Measurements from ENCODE around the gene HLA-DRB1.
"Not testable (repeated sequence)": the region's sequence is repeated elsewhere in the genome, so short reads cannot be mapped to it uniquely, and the experiment has no call there.

HLA-DRB1 gene

DNA sequence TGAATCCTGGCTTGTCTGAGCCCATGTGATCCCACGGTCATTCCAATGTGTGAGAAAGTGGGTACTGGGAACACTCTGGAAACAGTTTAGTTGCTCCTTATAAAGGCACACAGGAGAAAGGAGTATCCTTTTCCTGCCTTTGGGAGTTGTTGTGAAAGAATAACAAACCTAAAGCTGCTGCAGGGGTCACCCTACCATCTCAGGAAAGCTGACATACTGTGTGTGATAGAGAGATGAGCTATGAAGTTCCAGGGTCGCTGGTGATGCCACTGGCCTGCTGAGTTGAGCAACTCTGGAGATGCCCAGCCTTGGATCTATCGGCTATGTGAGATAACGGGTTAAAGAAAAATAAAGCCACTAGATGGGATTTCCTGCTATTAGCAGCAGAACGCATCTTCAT, 12.2 kb downstream of the HLA-DRB1 start:
- H3K4me3 ChIP-seq (ENCODE audit: low read depth in 1 of 2, low read length in 2 of 2); H3K27me3 ChIP-seq (ENCODE audit: control insufficient read depth in 1 of 2, insufficient read depth in 2 of 2, low read length in 2 of 2); H3K27ac ChIP-seq (ENCODE audit: low read depth, low read length); H3K9ac ChIP-seq (ENCODE audit: low read length); H3K4me1 ChIP-seq (ENCODE audit: insufficient read depth, low read length); H3K36me3 ChIP-seq (ENCODE audit: insufficient read depth, low read length); H3K9me3 ChIP-seq (ENCODE audit: low read length): not testable (repeated sequence)

DNA sequence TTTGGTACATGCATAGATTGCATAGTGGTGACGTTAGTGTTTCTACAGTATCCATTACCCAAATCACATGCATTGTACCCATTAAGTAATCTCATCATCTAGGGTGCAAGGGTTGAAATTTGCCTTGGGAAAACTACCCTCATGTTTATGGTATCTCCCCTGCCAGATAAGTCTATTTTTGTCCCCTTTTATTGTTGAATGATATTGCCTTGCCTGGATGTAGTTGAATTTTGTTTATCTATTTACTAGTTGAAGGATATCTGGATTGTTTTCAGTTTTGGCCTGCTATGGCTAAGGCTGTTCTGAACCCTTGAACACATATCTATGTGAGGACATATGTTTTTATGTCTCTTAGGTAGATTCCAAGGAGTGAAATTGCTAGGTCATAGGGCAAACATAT, 13.4 kb downstream of the HLA-DRB1 start:
- Histone ChIP-seq H3K4me1 (ENCODE audit: insufficient read depth, low read length) (no peaks in the 10 kb centered on the region), H3K9ac (ENCODE audit: low read length) (no peak overlapping the region), H3K27ac (ENCODE audit: low read depth, low read length) (no peak overlapping the region), H3K27me3 (ENCODE audit: control insufficient read depth in 1 of 2, insufficient read depth in 2 of 2, low read length in 2 of 2) (no peaks in the 10 kb centered on the region), H3K9me3 (ENCODE audit: low read length) (no peaks in the 10 kb centered on the region), H3K4me3 (ENCODE audit: low read depth in 1 of 2, low read length in 2 of 2) (no peak overlapping the region), H3K36me3 (ENCODE audit: insufficient read depth, low read length) (no peaks in the 10 kb centered on the region)

- Histone ChIP-seq H3K36me3 (ENCODE audit: insufficient read depth, low read length) (no peaks in the 10 kb centered on the region), H3K27me3 (ENCODE audit: control insufficient read depth in 1 of 2, insufficient read depth in 2 of 2, low read length in 2 of 2) (no peaks in the 10 kb centered on the region), H3K27ac (ENCODE audit: low read depth, low read length) (no peak overlapping the region), H3K9ac (ENCODE audit: low read length) (no peak overlapping the region), H3K4me3 (ENCODE audit: low read depth in 1 of 2, low read length in 2 of 2) (no peak overlapping the region), H3K9me3 (ENCODE audit: low read length) (no peaks in the 10 kb centered on the region), H3K4me1 (ENCODE audit: insufficient read depth, low read length) (no peaks in the 10 kb centered on the region)
Observed at GRCh38 chr6:32570363-32570905, 19.2 kb downstream of the HLA-DRB1 start.

DNA sequence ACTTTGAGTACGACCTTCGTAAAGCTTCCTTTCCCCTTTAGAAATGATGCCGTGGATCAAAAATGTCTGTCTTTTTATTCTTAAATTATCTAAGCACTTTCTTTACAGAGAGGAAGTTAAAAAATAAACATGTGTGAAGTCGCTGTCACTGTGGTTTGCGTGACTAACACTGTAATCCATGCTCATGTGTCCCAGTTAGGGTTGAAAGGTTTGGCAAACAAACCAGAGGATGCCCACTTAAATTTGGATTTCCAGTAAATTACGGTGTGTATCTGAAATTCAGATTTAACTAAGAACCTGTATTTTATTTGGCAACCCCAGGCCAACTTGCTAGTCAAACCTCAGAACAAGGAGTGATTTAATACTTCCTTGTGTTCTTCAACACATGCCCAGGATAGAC, 21.1 kb downstream of the HLA-DRB1 start:
- Histone ChIP-seq H3K27me3 (ENCODE audit: control insufficient read depth in 1 of 2, insufficient read depth in 2 of 2, low read length in 2 of 2) (no peaks in the 10 kb centered on the region), H3K9me3 (ENCODE audit: low read length) (no peaks in the 10 kb centered on the region), H3K9ac (ENCODE audit: low read length) (no peak overlapping the region), H3K4me3 (ENCODE audit: low read depth in 1 of 2, low read length in 2 of 2) (no peak overlapping the region), H3K27ac (ENCODE audit: low read depth, low read length) (no peak overlapping the region), H3K4me1 (ENCODE audit: insufficient read depth, low read length) (no peaks in the 10 kb centered on the region), H3K36me3 (ENCODE audit: insufficient read depth, low read length) (no peaks in the 10 kb centered on the region)

DNA sequence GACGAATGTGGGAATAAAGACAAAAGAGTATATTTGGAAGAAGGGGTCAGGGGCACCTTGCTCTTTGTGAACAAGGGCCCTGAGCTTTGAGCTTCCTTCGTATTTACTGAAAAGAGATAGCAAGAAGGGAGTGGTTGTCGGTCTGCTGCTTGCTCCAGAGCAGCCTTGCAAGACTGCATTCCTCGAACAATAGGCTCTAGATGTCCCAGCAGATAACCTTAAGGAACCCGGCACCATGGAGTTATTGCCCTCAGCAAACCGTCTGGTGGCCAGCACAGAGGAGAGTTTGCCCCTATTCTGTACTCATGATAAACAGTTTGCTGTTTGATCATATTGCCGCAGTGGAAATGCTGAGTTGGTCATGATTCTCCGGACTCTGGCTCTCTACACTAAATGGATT, 22.7 kb downstream of the HLA-DRB1 start:
- H3K36me3 ChIP-seq (ENCODE audit: insufficient read depth, low read length), result no peaks in the 10 kb centered on the region
- H3K4me1 ChIP-seq (ENCODE audit: insufficient read depth, low read length), result no peaks in the 10 kb centered on the region
- H3K4me3 ChIP-seq (ENCODE audit: low read depth in 1 of 2, low read length in 2 of 2), result no peak overlapping the region
- no peak overlapping the region for H3K27ac ChIP-seq (ENCODE audit: low read depth, low read length)
- H3K9ac ChIP-seq (ENCODE audit: low read length), result no peak overlapping the region
- H3K9me3 ChIP-seq (ENCODE audit: low read length), result no peaks in the 10 kb centered on the region
- no peaks in the 10 kb centered on the region for H3K27me3 ChIP-seq (ENCODE audit: control insufficient read depth in 1 of 2, insufficient read depth in 2 of 2, low read length in 2 of 2)

- Histone ChIP-seq H3K4me3 (ENCODE audit: low read depth in 1 of 2, low read length in 2 of 2) (no peak overlapping the region), H3K9me3 (ENCODE audit: low read length) (no peaks in the 10 kb centered on the region), H3K4me1 (ENCODE audit: insufficient read depth, low read length) (no peaks in the 10 kb centered on the region), H3K27ac (ENCODE audit: low read depth, low read length) (no peak overlapping the region), H3K36me3 (ENCODE audit: insufficient read depth, low read length) (no peaks in the 10 kb centered on the region), H3K9ac (ENCODE audit: low read length) (no peak overlapping the region), H3K27me3 (ENCODE audit: control insufficient read depth in 1 of 2, insufficient read depth in 2 of 2, low read length in 2 of 2) (no peaks in the 10 kb centered on the region)
Observed at GRCh38 chr6:32565511-32565910, 24.1 kb downstream of the HLA-DRB1 start.

- Histone ChIP-seq H3K36me3 (ENCODE audit: insufficient read depth, low read length) (no peaks in the 10 kb centered on the region), H3K9me3 (ENCODE audit: low read length) (no peaks in the 10 kb centered on the region), H3K9ac (ENCODE audit: low read length) (no peak overlapping the region), H3K27ac (ENCODE audit: low read depth, low read length) (no peak overlapping the region), H3K27me3 (ENCODE audit: control insufficient read depth in 1 of 2, insufficient read depth in 2 of 2, low read length in 2 of 2) (no peaks in the 10 kb centered on the region), H3K4me1 (ENCODE audit: insufficient read depth, low read length) (no peaks in the 10 kb centered on the region), H3K4me3 (ENCODE audit: low read depth in 1 of 2, low read length in 2 of 2) (no peak overlapping the region)
Observed at GRCh38 chr6:32562940-32563339, 26.7 kb downstream of the HLA-DRB1 start.

DNA sequence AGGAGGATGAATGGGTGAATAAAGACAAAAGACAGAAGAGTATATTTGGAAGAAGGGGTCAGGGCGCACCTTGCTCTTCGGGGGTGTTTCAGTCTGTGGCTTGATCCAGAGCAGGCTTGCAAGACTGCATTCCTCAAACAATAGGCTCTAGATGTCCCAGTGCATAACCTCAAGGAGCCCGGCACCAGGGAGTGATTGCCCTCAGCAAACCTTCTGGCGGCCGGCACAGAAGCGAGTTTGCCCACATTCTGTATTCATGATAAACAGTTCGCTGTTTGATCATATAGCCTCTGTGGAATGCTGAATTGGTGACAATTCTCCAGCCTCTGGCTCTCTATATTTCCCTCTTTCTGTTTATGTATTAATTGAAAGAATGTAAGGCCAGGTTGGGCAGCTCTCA, 29.9 kb downstream of the HLA-DRB1 start:
- Histone ChIP-seq H3K9ac (ENCODE audit: low read length) (no peak overlapping the region), H3K4me3 (ENCODE audit: low read depth in 1 of 2, low read length in 2 of 2) (no peak overlapping the region), H3K27ac (ENCODE audit: low read depth, low read length) (no peak overlapping the region), H3K27me3 (ENCODE audit: control insufficient read depth in 1 of 2, insufficient read depth in 2 of 2, low read length in 2 of 2) (no peaks in the 10 kb centered on the region), H3K4me1 (ENCODE audit: insufficient read depth, low read length) (no peaks in the 10 kb centered on the region), H3K36me3 (ENCODE audit: insufficient read depth, low read length) (no peaks in the 10 kb centered on the region), H3K9me3 (ENCODE audit: low read length) (no peaks in the 10 kb centered on the region)

- H3K27me3 ChIP-seq (ENCODE audit: control insufficient read depth in 1 of 2, insufficient read depth in 2 of 2, low read length in 2 of 2), result no peaks in the 10 kb centered on the region
- H3K4me3 ChIP-seq (ENCODE audit: low read depth in 1 of 2, low read length in 2 of 2), result no peak overlapping the region
- H3K4me1 ChIP-seq (ENCODE audit: insufficient read depth, low read length), result no peaks in the 10 kb centered on the region
- H3K36me3 ChIP-seq (ENCODE audit: insufficient read depth, low read length), result no peaks in the 10 kb centered on the region
- no peak overlapping the region for H3K27ac ChIP-seq (ENCODE audit: low read depth, low read length)
- no peaks in the 10 kb centered on the region for H3K9me3 ChIP-seq (ENCODE audit: low read length)
- H3K9ac ChIP-seq (ENCODE audit: low read length), result no peak overlapping the region
Observed at GRCh38 chr6:32558426-32559057, 31.1 kb downstream of the HLA-DRB1 start.

- Histone ChIP-seq H3K27me3 (ENCODE audit: control insufficient read depth in 1 of 2, insufficient read depth in 2 of 2, low read length in 2 of 2) (no peaks in the 10 kb centered on the region), H3K36me3 (ENCODE audit: insufficient read depth, low read length) (no peaks in the 10 kb centered on the region), H3K9me3 (ENCODE audit: low read length) (no peaks in the 10 kb centered on the region), H3K4me3 (ENCODE audit: low read depth in 1 of 2, low read length in 2 of 2) (no peak overlapping the region), H3K9ac (ENCODE audit: low read length) (no peak overlapping the region), H3K4me1 (ENCODE audit: insufficient read depth, low read length) (no peaks in the 10 kb centered on the region), H3K27ac (ENCODE audit: low read depth, low read length) (no peak overlapping the region)
Observed at GRCh38 chr6:32554116-32554965, 35.3 kb downstream of the HLA-DRB1 start.

GRCh38 chr6:32553037-32553742, 36.5 kb downstream of the HLA-DRB1 start:
- H3K27ac ChIP-seq (ENCODE audit: low read depth, low read length), result no peak overlapping the region
- no peaks in the 10 kb centered on the region for H3K4me1 ChIP-seq (ENCODE audit: insufficient read depth, low read length)
- no peak overlapping the region for H3K4me3 ChIP-seq (ENCODE audit: low read depth in 1 of 2, low read length in 2 of 2)
- H3K9ac ChIP-seq (ENCODE audit: low read length), result no peak overlapping the region
- no peaks in the 10 kb centered on the region for H3K27me3 ChIP-seq (ENCODE audit: control insufficient read depth in 1 of 2, insufficient read depth in 2 of 2, low read length in 2 of 2)
- no peaks in the 10 kb centered on the region for H3K9me3 ChIP-seq (ENCODE audit: low read length)
- H3K36me3 ChIP-seq (ENCODE audit: insufficient read depth, low read length), result no peaks in the 10 kb centered on the region

All from muscle layer of colon (tissue), 2 donors.